Endothelial cell of umbilical vein (primary cell): Measurements from ENCODE around the gene HMGXB3. TPM values are rescaled to one million over a fixed set of nuclear protein-coding genes. Genes with fewer than 3 reads are reported as not detected.

Experiments used
- BruUV-seq: library from RNA; stranded (reverse); fragments of 400-500 nt; replicated peaks from 2 replicates; lab custom pipeline; 2021; lab: Mats Ljungman, UMichigan
- CTCF ChIA-PET: fragments of 300-600, 350-600 bp; sonication (Branson Sonifier 250); formaldehyde crosslinking; loops from one replicate; lab custom pipeline; 2021; ENCODE audit warnings: antibody characterized with exemption, inconsistent platforms; lab: Charles Lee
- POLR2A ChIA-PET: fragments of 300-600, 350-600 bp; sonication (Branson Sonifier 250); formaldehyde crosslinking; loops from one replicate; lab custom pipeline; 2021; ENCODE audit warnings: antibody characterized with exemption, inconsistent platforms; lab: Charles Lee
- DNase-seq: peaks from one replicate; pipeline ENCODE4 v3.0.0-alpha.2; 2011; ENCODE audit warnings: low read depth, low spot score
- FAIRE-seq: peaks from 2 replicates; lab custom pipeline; 2011; peaks lifted over from hg19 to GRCh38; lab: Jason Lieb, UNC
- H2AFZ ChIP-seq: 2 replicates; pipeline ENCODE4 v1.6.0; 2012; ENCODE audit warnings: low read depth, low read length, control low read depth, inconsistent platforms
- H3K27ac ChIP-seq: 2 replicates; pipeline ENCODE4 v1.5.1; 2011; ENCODE audit warnings: low read depth, mild to moderate bottlenecking, control low read depth, low read length, moderate library complexity; ENCODE audit not compliant: insufficient read depth
- H3K27me3 ChIP-seq, 2 experiments: 2 replicates each; pipeline versions ENCODE4 v1.6.0 to v1.6.1; 2011; ENCODE audit warnings: low read length in 2 of 2, mixed read lengths in 1 of 2; ENCODE audit not compliant: control insufficient read depth in 2 of 2, insufficient read depth in 2 of 2
- H3K36me3 ChIP-seq, 2 experiments: 2 replicates in 1 of 2; 3 replicates in 1 of 2; pipeline ENCODE4 v1.5.1; 2011; ENCODE audit warnings: low read length in 2 of 2, mild to moderate bottlenecking in 1 of 2, moderate library complexity in 1 of 2; ENCODE audit not compliant: control insufficient read depth in 2 of 2, insufficient read depth in 2 of 2; ENCODE audit errors: extremely low read depth in 1 of 2
- H3K4me1 ChIP-seq: 3 replicates; pipeline ENCODE4 v1.5.1; 2011; ENCODE audit warnings: mild to moderate bottlenecking, low read length; ENCODE audit not compliant: control insufficient read depth, insufficient read depth; ENCODE audit errors: extremely low read depth
- H3K4me2 ChIP-seq: 2 replicates; pipeline ENCODE4 v1.6.1; 2011; ENCODE audit warnings: low read length, control low read depth, mixed read lengths; ENCODE audit not compliant: insufficient read depth
- H3K4me3 ChIP-seq, 3 experiments: fragments of 200-600 bp in 1 of 3; sonication (generic), shearing (Covaris generic) in 1 of 3; replicated peaks in 1 of 3; 2 replicates each; pipeline ENCODE4 v1.5.1; 2011 to 2016; ENCODE audit warnings: control low read depth in 3 of 3, low read length in 3 of 3, mild to moderate bottlenecking in 2 of 3, inconsistent platforms in 1 of 3, low read depth in 1 of 3, moderate library complexity in 1 of 3; ENCODE audit not compliant: insufficient read depth in 1 of 3
- H3K79me2 ChIP-seq: 2 replicates; pipeline ENCODE4 v1.6.0; 2012; ENCODE audit warnings: low read length, inconsistent platforms; ENCODE audit not compliant: control insufficient read depth, insufficient read depth
- H3K9ac ChIP-seq: replicated peaks from 2 replicates; pipeline ENCODE3; 2011; ENCODE audit warnings: low read length, control low read depth; ENCODE audit not compliant: insufficient read depth; ENCODE audit errors: extremely low read depth
- H3K9me1 ChIP-seq: replicated peaks from 3 replicates; pipeline ENCODE4 v1.6.0; 2011; ENCODE audit warnings: mild to moderate bottlenecking, low read length; ENCODE audit not compliant: control insufficient read depth, insufficient read depth; ENCODE audit errors: extremely low read depth
- H3K9me3 ChIP-seq: replicated peaks from 2 replicates; pipeline ENCODE4 v1.5.1; 2012; ENCODE audit warnings: low read length, inconsistent platforms; ENCODE audit not compliant: control insufficient read depth, insufficient read depth
- H4K20me1 ChIP-seq: replicated peaks from 2 replicates; pipeline ENCODE3; 2011; ENCODE audit warnings: mild to moderate bottlenecking, low read length; ENCODE audit not compliant: control insufficient read depth, insufficient read depth; ENCODE audit errors: extremely low read depth
- CTCF ChIP-seq, 2 donors: IDR thresholded peaks; 1 replicate in 1 of 2; 2 replicates in 1 of 2; pipeline ENCODE4 v1.5.1; 2011; ENCODE audit warnings: low read length in 2 of 2, mild to moderate bottlenecking in 2 of 2, moderate library complexity in 2 of 2, control low read depth in 1 of 2, inconsistent platforms in 1 of 2, low read depth in 1 of 2; ENCODE audit not compliant: insufficient read depth in 1 of 2; ENCODE audit errors: extremely low read depth in 1 of 2
- EZH2 ChIP-seq: IDR thresholded peaks from 2 replicates; pipeline ENCODE4 v1.6.1; 2012; ENCODE audit warnings: borderline replicate concordance, low read depth, mild to moderate bottlenecking, moderate library complexity, low read length, inconsistent platforms; ENCODE audit not compliant: severe bottlenecking
- FOS ChIP-seq: IDR thresholded peaks from 2 replicates; pipeline ENCODE4 v1.6.1; 2011; ENCODE audit warnings: mild to moderate bottlenecking, low read length, moderate library complexity, borderline replicate concordance; ENCODE audit not compliant: insufficient read depth
- MYC ChIP-seq: IDR thresholded peaks from one replicate; pipeline ENCODE4 v1.6.1; 2011; ENCODE audit warnings: mild to moderate bottlenecking, low read depth, low read length
- POLR2AphosphoS5 ChIP-seq: IDR thresholded peaks from 2 replicates; pipeline ENCODE4 v1.6.1; 2012; ENCODE audit warnings: low read depth, mild to moderate bottlenecking, control low read depth, low read length, moderate library complexity; ENCODE audit not compliant: insufficient read depth
- dilution Hi-C: fragments of 300-500 bp; cut with MboI; formaldehyde crosslinking; loops from one replicate; pipeline ENCODE4 v1.15.0; 2019; ENCODE audit warnings: low sequenced_read_pairs; ENCODE audit not compliant: extremely low pct_ligation_motif_present
- intact Hi-C: fragments of 100-400 bp; cut with micrococcal nuclease; formaldehyde crosslinking; loops from one replicate; pipeline ENCODE4 v1.10.0; 2022
- polyA plus RNA-seq, 4 experiments: library from polyadenylated mRNA; depleted of rRNA in 3 of 4; stranded (reverse) in 3 of 4; unstranded in 1 of 4; fragments of >200 nt; gene quantifications; 2 replicates each; pipeline versions ENCODE4 v1.2.1 to v1.2.3, GENCODE V29; 2011 to 2012; ENCODE audit warnings: missing spikeins in 1 of 4
- total RNA-seq: library from RNA; stranded (reverse); gene quantifications from 2 replicates; pipeline ENCODE4 v1.2.3, GENCODE V29; 2021

Gene HMGXB3
- total and polyA plus RNA-seq, 2 donors (not counting 3 experiments of a cell fraction or from before 2014, with no cell fraction given), result 34.8 to 52.6 TPM

- dilution Hi-C loops, result no loop called here
Observed at GRCh38 chr5:150061538-150061995, 61.0 kb downstream of the HMGXB3 start.

More at GRCh38 chr5:150061538-150061995, 61.0 kb downstream of the HMGXB3 start:
- CTCF ChIA-PET, result interaction anchor here (1.0 to 1.4 kb wide), 3 partner anchors 12 to 101 kb away, joined by 3 read pairs; no protein-coding TSS in a partner anchor
- Histone ChIP-seq H3K4me2 (no peak overlapping the region), H4K20me1 (no peaks in the 10 kb centered on the region), H3K27me3 (no peaks in the 10 kb centered on the region), H3K9ac (no peak overlapping the region), H2AFZ (no peak overlapping the region), H3K4me3 (no peak overlapping the region), H3K4me1 (peaks cover 5% of the 10 kb centered on the region), H3K9me1 (no peaks in the 10 kb centered on the region), H3K27ac (no peak overlapping the region), H3K36me3 (no peaks in the 10 kb centered on the region), H3K9me3 (no peaks in the 10 kb centered on the region), H3K79me2 (no peaks in the 10 kb centered on the region)
- BruUV-seq, result no TSS peak
- TF ChIP-seq EZH2 (no peak), FOS (no peak), MYC (no peak), CTCF (IDR thresholded peaks at IDR 0.05; ENCODE audit: extremely low read depth in 1 of 2, insufficient read depth in 1 of 2, low read depth in 1 of 2, low read length in 2 of 2) (no peak), POLR2AphosphoS5 (no peak)
- no peak for DNase-seq
- POLR2A ChIA-PET, result no interaction called here
- FAIRE-seq, result no peak
- intact Hi-C loops, result no loop called here
